MM.1S (cell line): Measurements from ENCODE around the gene CASR.
"Not testable (repeated sequence)": the region's sequence is repeated elsewhere in the genome, so short reads cannot be mapped to it uniquely, and the experiment has no call there.

Source experiments
- EZH2 ChIP-seq: fragments of 300-600 bp; sonication (generic); optimal IDR thresholded peaks from 2 replicates; pipeline ENCODE3; 2017; ENCODE audit warnings: low read depth, mild to moderate bottlenecking, antibody characterized with exemption, low read length, mixed read lengths
- EZH2phosphoT487 ChIP-seq: fragments of 300-600 bp; sonication (generic); IDR thresholded peaks from 2 replicates; pipeline ENCODE4 v1.6.1; 2018; ENCODE audit warnings: antibody characterized with exemption, low read length
- TF ChIP-seq, protein P1 (sequence below): fragments of 300-600 bp; sonication (generic); IDR thresholded peaks from 2 replicates; pipeline ENCODE4 v1.5.1; 2016; ENCODE audit warnings: antibody characterized with exemption, low read length, mixed read lengths

DNA sequence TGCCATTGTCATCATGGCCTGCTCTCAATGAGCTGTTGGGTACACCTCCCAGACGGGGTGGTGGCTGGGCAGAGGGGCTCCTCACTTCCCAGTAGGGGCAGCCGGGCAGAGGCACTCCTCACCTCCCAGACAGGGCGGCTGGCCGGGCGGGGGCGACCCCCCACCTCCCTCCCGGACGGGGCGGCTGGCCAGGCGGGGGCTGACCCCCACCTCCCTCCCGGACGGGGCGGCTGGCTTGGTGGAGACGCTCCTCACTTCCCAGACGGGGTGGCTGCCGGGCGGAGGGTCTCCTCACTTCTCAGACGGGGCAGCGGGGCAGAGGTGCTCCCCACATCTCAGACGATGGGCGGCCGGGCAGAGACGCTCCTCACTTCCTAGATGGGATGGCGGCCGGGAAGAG, 18.0 kb downstream of the CASR start:
- not testable (repeated sequence) for TF ChIP-seq EZH2, EZH2phosphoT487
- TF ChIP-seq, protein P1, sequence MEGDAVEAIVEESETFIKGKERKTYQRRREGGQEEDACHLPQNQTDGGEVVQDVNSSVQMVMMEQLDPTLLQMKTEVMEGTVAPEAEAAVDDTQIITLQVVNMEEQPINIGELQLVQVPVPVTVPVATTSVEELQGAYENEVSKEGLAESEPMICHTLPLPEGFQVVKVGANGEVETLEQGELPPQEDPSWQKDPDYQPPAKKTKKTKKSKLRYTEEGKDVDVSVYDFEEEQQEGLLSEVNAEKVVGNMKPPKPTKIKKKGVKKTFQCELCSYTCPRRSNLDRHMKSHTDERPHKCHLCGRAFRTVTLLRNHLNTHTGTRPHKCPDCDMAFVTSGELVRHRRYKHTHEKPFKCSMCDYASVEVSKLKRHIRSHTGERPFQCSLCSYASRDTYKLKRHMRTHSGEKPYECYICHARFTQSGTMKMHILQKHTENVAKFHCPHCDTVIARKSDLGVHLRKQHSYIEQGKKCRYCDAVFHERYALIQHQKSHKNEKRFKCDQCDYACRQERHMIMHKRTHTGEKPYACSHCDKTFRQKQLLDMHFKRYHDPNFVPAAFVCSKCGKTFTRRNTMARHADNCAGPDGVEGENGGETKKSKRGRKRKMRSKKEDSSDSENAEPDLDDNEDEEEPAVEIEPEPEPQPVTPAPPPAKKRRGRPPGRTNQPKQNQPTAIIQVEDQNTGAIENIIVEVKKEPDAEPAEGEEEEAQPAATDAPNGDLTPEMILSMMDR, result not testable (repeated sequence)
